Activated CD4-positive, alpha-beta T cell treated with anti-CD3 and anti-CD28 coated beads, Interleukin-2, amount 10 ng/mL, durations not matched to agents 7 days and 5 days (primary cell): ENCODE measurements around the gene CEACAM21. TPM values are rescaled to one million over a fixed set of nuclear protein-coding genes. Genes with fewer than 3 reads are reported as not detected.

ENCODE experiments used
- CTCF ChIA-PET: fragments of 350-600 bp; sonication (Branson Sonifier 250); formaldehyde crosslinking; loops from one replicate; lab custom pipeline; 2021; ENCODE audit warnings: antibody characterized with exemption; lab: Charles Lee
- POLR2A ChIA-PET: fragments of 350-600 bp; sonication (Branson Sonifier 250); formaldehyde crosslinking; loops from one replicate; lab custom pipeline; 2021; ENCODE audit warnings: antibody characterized with exemption; lab: Charles Lee
- DNase-seq: peaks from one replicate; pipeline ENCODE4 v3.0.0-alpha.2; 2020
- H3K27ac Mint-ChIP-seq: one replicate; pipeline ENCODE4 v1.8.0; 2021; ENCODE audit warnings: mild to moderate bottlenecking, moderate library complexity, mixed read lengths
- H3K27me3 Mint-ChIP-seq: one replicate; pipeline ENCODE4 v1.8.0; 2021; ENCODE audit warnings: mixed read lengths
- H3K36me3 Mint-ChIP-seq: one replicate; pipeline ENCODE4 v1.8.0; 2021; ENCODE audit warnings: low read depth, mixed read lengths
- H3K4me1 Mint-ChIP-seq: one replicate; pipeline ENCODE4 v1.8.0; 2021; ENCODE audit warnings: mixed read lengths
- H3K4me3 Mint-ChIP-seq: one replicate; pipeline ENCODE4 v1.8.0; 2021; ENCODE audit warnings: mild to moderate bottlenecking, moderate library complexity, mixed read lengths
- H3K9me3 Mint-ChIP-seq: one replicate; pipeline ENCODE4 v1.8.0; 2021; ENCODE audit warnings: mixed read lengths
- total RNA-seq, 2 experiments: library from RNA; stranded (reverse); gene quantifications; one replicate each; pipeline ENCODE4 v1.2.3, GENCODE V29; 2021

The CEACAM21 gene
- total RNA-seq, 2 experiments from 2014 or later, result 72.0 to 78.3 TPM

- no peak overlapping the region for H3K27ac Mint-ChIP-seq
- peaks cover 29% of the 10 kb centered on the region for H3K27me3 Mint-ChIP-seq
- no peaks in the 10 kb centered on the region for H3K36me3 Mint-ChIP-seq
- no peaks in the 10 kb centered on the region for H3K4me1 Mint-ChIP-seq
- H3K4me3 Mint-ChIP-seq, result no peak overlapping the region
- CTCF ChIA-PET, result interaction anchor here (1.0 kb wide), 1 partner anchor 13 kb away, joined by 3 read pairs; no protein-coding TSS in a partner anchor
- POLR2A ChIA-PET, result no interaction called here
- H3K9me3 Mint-ChIP-seq, result no peaks in the 10 kb centered on the region
- no peak for DNase-seq
Observed at GRCh38 chr19:41612483-41612882, 36.5 kb downstream of the CEACAM21 start.

- Mint-ChIP-seq H3K27me3 (peaks cover 10% of the 10 kb centered on the region), H3K36me3 (no peaks in the 10 kb centered on the region)
- CTCF ChIA-PET, result no interaction called here
Observed at GRCh38 chr19:41615207-41615606, 39.2 kb downstream of the CEACAM21 start.

GRCh38 chr19:41616792-41617621 is 41.0 kb downstream of the CEACAM21 start:
- ChIA-PET POLR2A (no interaction called here), CTCF (no interaction called here)
- no peak for DNase-seq
- Mint-ChIP-seq H3K4me1 (no peaks in the 10 kb centered on the region), H3K4me3 (no peak overlapping the region), H3K9me3 (no peaks in the 10 kb centered on the region), H3K27me3 (no peaks in the 10 kb centered on the region), H3K36me3 (no peaks in the 10 kb centered on the region), H3K27ac (no peak overlapping the region)

More at GRCh38 chr19:41615207-41615606, 39.2 kb downstream of the CEACAM21 start:
- no peak for DNase-seq
- Mint-ChIP-seq H3K27ac (no peak overlapping the region), H3K4me1 (no peaks in the 10 kb centered on the region), H3K4me3 (no peak overlapping the region), H3K9me3 (no peaks in the 10 kb centered on the region)
- POLR2A ChIA-PET, result no interaction called here

- Mint-ChIP-seq H3K36me3 (no peaks in the 10 kb centered on the region), H3K4me1 (no peaks in the 10 kb centered on the region), H3K27ac (no peak overlapping the region), H3K4me3 (no peak overlapping the region), H3K27me3 (peaks cover 1% of the 10 kb centered on the region), H3K9me3 (no peaks in the 10 kb centered on the region)
- ChIA-PET CTCF (interaction anchor here (0.6 kb wide), 1 partner anchor 135 kb away, joined by 3 read pairs; no protein-coding TSS in a partner anchor), POLR2A (interaction anchor here (0.6 kb wide), 1 partner anchor 391 kb away, joined by 3 read pairs; no protein-coding TSS in a partner anchor)
- DNase-seq, result no peak
Observed at GRCh38 chr19:41617941-41618730, 42.2 kb downstream of the CEACAM21 start.

- Mint-ChIP-seq H3K36me3 (no peaks in the 10 kb centered on the region), H3K27ac (no peak overlapping the region), H3K9me3 (no peaks in the 10 kb centered on the region), H3K4me3 (no peak overlapping the region), H3K4me1 (no peaks in the 10 kb centered on the region), H3K27me3 (peaks cover 3% of the 10 kb centered on the region)
- no peak for DNase-seq
- ChIA-PET CTCF (no interaction called here), POLR2A (interaction anchor here (0.6 kb wide), 1 partner anchor 193 kb away, joined by 5 read pairs; no protein-coding TSS in a partner anchor)
Observed at GRCh38 chr19:41619018-41619556, 43.1 kb downstream of the CEACAM21 start.

GRCh38 chr19:41620171-41620570 is 44.2 kb downstream of the CEACAM21 start:
- Mint-ChIP-seq H3K27me3 (peaks cover 3% of the 10 kb centered on the region), H3K4me3 (no peak overlapping the region), H3K4me1 (no peaks in the 10 kb centered on the region), H3K9me3 (no peaks in the 10 kb centered on the region), H3K36me3 (no peaks in the 10 kb centered on the region), H3K27ac (no peak overlapping the region)
- no peak for DNase-seq
- ChIA-PET CTCF (interaction anchor here (0.7 kb wide), 1 partner anchor 579 kb away, joined by 4 read pairs; no protein-coding TSS in a partner anchor), POLR2A (no interaction called here)

- Mint-ChIP-seq H3K9me3 (no peaks in the 10 kb centered on the region), H3K36me3 (no peaks in the 10 kb centered on the region), H3K4me3 (no peak overlapping the region), H3K4me1 (no peaks in the 10 kb centered on the region), H3K27me3 (peaks cover 3% of the 10 kb centered on the region), H3K27ac (no peak overlapping the region)
- CTCF ChIA-PET, result no interaction called here
- DNase-seq, result no peak
- POLR2A ChIA-PET, result no interaction called here
Observed at GRCh38 chr19:41621226-41621625, 45.3 kb downstream of the CEACAM21 start.

GRCh38 chr19:41621654-41622053 is 45.7 kb downstream of the CEACAM21 start:
- Mint-ChIP-seq H3K36me3 (no peaks in the 10 kb centered on the region), H3K27me3 (peaks cover 5% of the 10 kb centered on the region)

GRCh38 chr19:41623360-41623759 is 47.4 kb downstream of the CEACAM21 start:
- H3K36me3 Mint-ChIP-seq, result no peaks in the 10 kb centered on the region
- CTCF ChIA-PET, result no interaction called here
- H3K4me1 Mint-ChIP-seq, result no peaks in the 10 kb centered on the region
- H3K27ac Mint-ChIP-seq, result no peak overlapping the region
- no peak for DNase-seq
- H3K4me3 Mint-ChIP-seq, result no peak overlapping the region
- no peaks in the 10 kb centered on the region for H3K9me3 Mint-ChIP-seq
- H3K27me3 Mint-ChIP-seq, result peaks cover 9% of the 10 kb centered on the region
- POLR2A ChIA-PET, result no interaction called here

More at GRCh38 chr19:41621654-41622053, 45.7 kb downstream of the CEACAM21 start:
- Mint-ChIP-seq H3K9me3 (no peaks in the 10 kb centered on the region), H3K4me1 (no peaks in the 10 kb centered on the region), H3K27ac (no peak overlapping the region), H3K4me3 (no peak overlapping the region)
- CTCF ChIA-PET, result no interaction called here
- POLR2A ChIA-PET, result no interaction called here
- no peak for DNase-seq

- H3K27me3 Mint-ChIP-seq, result peaks cover 9% of the 10 kb centered on the region
- POLR2A ChIA-PET, result no interaction called here
- H3K4me3 Mint-ChIP-seq, result no peak overlapping the region
Observed at GRCh38 chr19:41624515-41624914, 48.5 kb downstream of the CEACAM21 start.

GRCh38 chr19:41624937-41625336 is 49.0 kb downstream of the CEACAM21 start:
- POLR2A ChIA-PET, result no interaction called here
- peaks cover 9% of the 10 kb centered on the region for H3K27me3 Mint-ChIP-seq

More at GRCh38 chr19:41624515-41624914, 48.5 kb downstream of the CEACAM21 start:
- CTCF ChIA-PET, result no interaction called here
- Mint-ChIP-seq H3K9me3 (no peaks in the 10 kb centered on the region), H3K36me3 (no peaks in the 10 kb centered on the region), H3K4me1 (no peaks in the 10 kb centered on the region), H3K27ac (no peak overlapping the region)
- DNase-seq, result no peak

GRCh38 chr19:41626278-41626677 is 50.3 kb downstream of the CEACAM21 start:
- POLR2A ChIA-PET, result no interaction called here
- CTCF ChIA-PET, result no interaction called here

More at GRCh38 chr19:41624937-41625336, 49.0 kb downstream of the CEACAM21 start:
- Mint-ChIP-seq H3K9me3 (peaks cover 2% of the 10 kb centered on the region), H3K4me3 (no peak overlapping the region), H3K27ac (no peak overlapping the region), H3K4me1 (no peaks in the 10 kb centered on the region), H3K36me3 (no peaks in the 10 kb centered on the region)
- CTCF ChIA-PET, result no interaction called here
- DNase-seq, result no peak

More at GRCh38 chr19:41626278-41626677, 50.3 kb downstream of the CEACAM21 start:
- H3K27me3 Mint-ChIP-seq, result peaks cover 11% of the 10 kb centered on the region
- H3K36me3 Mint-ChIP-seq, result no peaks in the 10 kb centered on the region
- no peaks in the 10 kb centered on the region for H3K4me1 Mint-ChIP-seq
- H3K9me3 Mint-ChIP-seq, result peaks cover 10% of the 10 kb centered on the region
- no peak overlapping the region for H3K4me3 Mint-ChIP-seq
- no peak overlapping the region for H3K27ac Mint-ChIP-seq
- DNase-seq, result no peak
